ENCODE data around the gene OTOF. TPM values are rescaled to one million over a fixed set of nuclear protein-coding genes. Genes with fewer than 3 reads are reported as not detected.

OTOF gene
- total and polyA plus RNA-seq, 2 of the 4 experiments (the other 2 are of a cell fraction): 0.03 TPM; not detected in 1

DNA sequence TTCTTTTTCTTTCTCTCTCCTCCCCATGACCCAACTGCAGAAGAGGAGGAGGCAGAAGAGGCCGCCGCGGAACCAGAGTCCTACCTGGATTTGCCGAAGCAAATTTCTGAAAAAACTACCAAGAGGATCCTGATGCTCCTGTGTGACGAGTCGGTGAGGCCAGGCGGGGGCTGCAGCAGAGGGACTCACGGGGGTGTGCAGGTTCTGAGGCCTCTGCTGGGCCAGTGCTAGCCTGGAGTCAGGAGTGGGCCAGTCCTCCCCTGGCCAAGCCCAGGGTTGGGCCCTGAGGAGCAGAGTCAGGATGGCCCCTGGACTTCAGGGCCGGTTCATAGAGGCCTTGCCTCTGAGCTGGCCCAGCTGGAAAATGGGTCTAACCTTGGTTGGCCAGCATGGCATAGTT, 29.3 kb downstream of the OTOF start:
- Histone ChIP-seq H3K4me1 (ENCODE audit: control insufficient read depth, insufficient read depth, low read length) (no peaks in the 10 kb centered on the region), H4K5ac (ENCODE audit: low read depth, low read length) (no peak overlapping the region), H4K8ac (ENCODE audit: low read depth in 2 of 2, low read length in 2 of 2) (no peak overlapping the region), H4K91ac (ENCODE audit: insufficient read depth, low read depth, low read length) (no peak overlapping the region), H3K79me1 (ENCODE audit: low read depth in 1 of 2, low read length in 2 of 2) (no peaks in the 10 kb centered on the region), H2AK9ac (replicated peaks; ENCODE audit: low read depth, low read length, poor library complexity) (no peak overlapping the region), H3K27me3 (ENCODE audit: control insufficient read depth, insufficient read depth, low read length) (peaks cover 34% of the 10 kb centered on the region), H2BK5ac (ENCODE audit: low read depth, low read length, poor library complexity, severe bottlenecking) (no peak overlapping the region), H2AK5ac (ENCODE audit: low read depth, low read length) (no peak overlapping the region), H3K56ac (ENCODE audit: extremely low read depth, insufficient read depth, low read length) (no peak overlapping the region), H3K9ac (ENCODE audit: low read depth, low read length) (no peak overlapping the region), H4K20me1 (ENCODE audit: insufficient read depth, low read length) (no peaks in the 10 kb centered on the region), H3K4me3 (ENCODE audit: insufficient read depth, low read depth, low read length) (no peak overlapping the region), H3K23ac (ENCODE audit: low read depth, low read length) (no peak overlapping the region), H2BK120ac (ENCODE audit: low read depth, low read length) (no peak overlapping the region), H3K27ac (ENCODE audit: insufficient read depth, low read length) (no peak overlapping the region), H3K9me3 (ENCODE audit: control insufficient read depth, insufficient read depth, low read length) (no peaks in the 10 kb centered on the region), H3K36me3 (ENCODE audit: control insufficient read depth, insufficient read depth, low read length) (no peaks in the 10 kb centered on the region), H3K4me2 (ENCODE audit: low read depth, low read length) (no peak overlapping the region), H2BK20ac (ENCODE audit: low read depth, low read length) (no peak overlapping the region), H3K14ac (replicated peaks; ENCODE audit: low read depth, low read length) (no peak overlapping the region), H3K9me1 (ENCODE audit: insufficient read depth, low read length) (no peaks in the 10 kb centered on the region), H2BK15ac (ENCODE audit: low read depth, low read length) (no peak overlapping the region), H2AFZ (replicated peaks; ENCODE audit: low read length, poor library complexity) (no peak overlapping the region), H3K18ac (ENCODE audit: low read depth, low read length) (no peak overlapping the region), H3K4ac (ENCODE audit: low read depth, low read length) (no peak overlapping the region)
- TF ChIP-seq RCOR1 (IDR thresholded peaks at IDR 0.05; ENCODE audit: insufficient replicate concordance, low read length): no peak
- TF ChIP-seq POLR2A (IDR thresholded peaks at IDR 0.05; ENCODE audit: low read depth, low read length): no peak
- TF ChIP-seq MAFK (IDR thresholded peaks at IDR 0.05; ENCODE audit: low read depth, low read length): no peak
- no peak for TF ChIP-seq BHLHE40 (IDR thresholded peaks at IDR 0.05; ENCODE audit: low read depth, low read length)
- no peak for TF ChIP-seq CHD1 (IDR thresholded peaks at IDR 0.05; ENCODE audit: low read depth, low read length)
- TF ChIP-seq MAZ (IDR thresholded peaks at IDR 0.05; ENCODE audit: borderline replicate concordance, low read depth, low read length): no peak
- no peak for TF ChIP-seq SMC3 (IDR thresholded peaks at IDR 0.05; ENCODE audit: low read depth, low read length)
- TF ChIP-seq, protein P1, sequence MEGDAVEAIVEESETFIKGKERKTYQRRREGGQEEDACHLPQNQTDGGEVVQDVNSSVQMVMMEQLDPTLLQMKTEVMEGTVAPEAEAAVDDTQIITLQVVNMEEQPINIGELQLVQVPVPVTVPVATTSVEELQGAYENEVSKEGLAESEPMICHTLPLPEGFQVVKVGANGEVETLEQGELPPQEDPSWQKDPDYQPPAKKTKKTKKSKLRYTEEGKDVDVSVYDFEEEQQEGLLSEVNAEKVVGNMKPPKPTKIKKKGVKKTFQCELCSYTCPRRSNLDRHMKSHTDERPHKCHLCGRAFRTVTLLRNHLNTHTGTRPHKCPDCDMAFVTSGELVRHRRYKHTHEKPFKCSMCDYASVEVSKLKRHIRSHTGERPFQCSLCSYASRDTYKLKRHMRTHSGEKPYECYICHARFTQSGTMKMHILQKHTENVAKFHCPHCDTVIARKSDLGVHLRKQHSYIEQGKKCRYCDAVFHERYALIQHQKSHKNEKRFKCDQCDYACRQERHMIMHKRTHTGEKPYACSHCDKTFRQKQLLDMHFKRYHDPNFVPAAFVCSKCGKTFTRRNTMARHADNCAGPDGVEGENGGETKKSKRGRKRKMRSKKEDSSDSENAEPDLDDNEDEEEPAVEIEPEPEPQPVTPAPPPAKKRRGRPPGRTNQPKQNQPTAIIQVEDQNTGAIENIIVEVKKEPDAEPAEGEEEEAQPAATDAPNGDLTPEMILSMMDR (conservative IDR thresholded peaks at IDR 0.05; ENCODE audit: low read depth, low read length): no peak
- TF ChIP-seq, protein P2, sequence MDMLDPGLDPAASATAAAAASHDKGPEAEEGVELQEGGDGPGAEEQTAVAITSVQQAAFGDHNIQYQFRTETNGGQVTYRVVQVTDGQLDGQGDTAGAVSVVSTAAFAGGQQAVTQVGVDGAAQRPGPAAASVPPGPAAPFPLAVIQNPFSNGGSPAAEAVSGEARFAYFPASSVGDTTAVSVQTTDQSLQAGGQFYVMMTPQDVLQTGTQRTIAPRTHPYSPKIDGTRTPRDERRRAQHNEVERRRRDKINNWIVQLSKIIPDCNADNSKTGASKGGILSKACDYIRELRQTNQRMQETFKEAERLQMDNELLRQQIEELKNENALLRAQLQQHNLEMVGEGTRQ (IDR thresholded peaks at IDR 0.05; ENCODE audit: low read depth, low read length): no peak
- no peak for TF ChIP-seq RFX5 (IDR thresholded peaks at IDR 0.05; ENCODE audit: low read depth, low read length)
- 47% methylated on average over 3 of the region's 9 CpGs; no CpG with 5 or more reads in 1 of the 2 experiments for WGBS, 2 experiments (ENCODE audit: extremely low coverage in 2 of 2, insufficient read length in 1 of 2)
- no peak for DNase-seq
- dilution Hi-C loops (cut with HindIII; ENCODE audit: low sequenced_read_pairs, unreplicated experiment) (no loop called here), in situ Hi-C loops (cut with MboI; ENCODE audit: low sequenced_read_pairs) (no loop called here), intact Hi-C loops (cut with micrococcal nuclease) (no loop called here)
- ATAC-seq (ENCODE audit: low read depth): no peak
- CTCF ChIA-PET: no interaction called here
- POLR2A ChIA-PET (ENCODE audit: unreplicated experiment): no interaction called here
- no TSS peak for BruUV-seq (replicated peaks)
